T-cell (primary cell): ENCODE results near the gene WAS. TPM values are rescaled to one million over a fixed set of nuclear protein-coding genes. Genes with fewer than 3 reads are reported as not detected.

Experiments used
- total RNA-seq, 35 experiments: library from RNA in 6 of 35; stranded (reverse) in 6 of 35; fragments of 120-200 nt in 1 of 35; gene quantifications; one replicate each; pipeline versions ENCODE4 v1.2.1 to v1.2.4 and lab custom pipeline; 2013 to 2026

The WAS gene
- total RNA-seq, 5 donors from 2014 or later (not counting 1 experiment from before 2014, with no cell fraction given) = 92.0 to 118 (median 103) TPM

Other genes starting within 250 kb of the WAS start
- gene SLC38A5, start 213.5 kb upstream of the WAS start, total RNA-seq = 10 to 100 TPM; 18.0 to 37.0 (median 26.5) TPM
- gene FTSJ1, start 207.6 kb upstream of the WAS start, total RNA-seq = 10 to 100 TPM; 51.4 to 64.9 (median 56.8) TPM
- gene PORCN, start 174.8 kb upstream of the WAS start, total RNA-seq = 10 to 100 TPM; 16.8 to 21.7 (median 18.6) TPM
- gene EBP, start 162.0 kb upstream of the WAS start, total RNA-seq = 10 to 100 TPM; 41.1 to 60.4 (median 46.1) TPM
- gene TBC1D25, start 144.1 kb upstream of the WAS start, total RNA-seq = 10 to 100 TPM; 27.0 to 30.6 (median 29.5) TPM
- 100 to 1,000 TPM; 212 to 345 (median 222) TPM for gene RBM3, start 109.3 kb upstream of the WAS start, total RNA-seq
- 10 to 100 TPM; 39.0 to 65.9 (median 59.3) TPM for gene WDR13, start 86.3 kb upstream of the WAS start, total RNA-seq
- 10 to 100 TPM in 3 of 5 donors, 1 to 10 TPM in 2; 7.6 to 12.0 (median 10.6) TPM for gene SUV39H1, start 12.9 kb downstream of the WAS start, total RNA-seq
- gene GLOD5, start 77.9 kb downstream of the WAS start, total RNA-seq = not detected
- under 1 TPM; 0.23 to 0.64 (median 0.43) TPM for gene GATA1, start 102.8 kb downstream of the WAS start, total RNA-seq
- 100 to 1,000 TPM; 106 to 121 (median 113) TPM for gene HDAC6, start 118.3 kb downstream of the WAS start, total RNA-seq
- not detected for gene ERAS, start 142.7 kb downstream of the WAS start, total RNA-seq
- 10 to 100 TPM in 2 of 5 donors, 1 to 10 TPM in 3; 5.0 to 11.4 (median 9.1) TPM for gene PCSK1N, start 151.8 kb downstream of the WAS start, total RNA-seq
- 10 to 100 TPM; 40.5 to 52.1 (median 49.3) TPM for gene TIMM17B, start 214.0 kb downstream of the WAS start, total RNA-seq
- 10 to 100 TPM; 62.5 to 79.5 (median 73.9) TPM for gene PQBP1, start 214.1 kb downstream of the WAS start, total RNA-seq
- gene SLC35A2, start 227.8 kb downstream of the WAS start, total RNA-seq = 10 to 100 TPM; 14.2 to 35.1 (median 16.2) TPM
- 100 to 1,000 TPM; 152 to 325 (median 160) TPM for gene PIM2, start 235.2 kb downstream of the WAS start, total RNA-seq